GM18870 (cell line): Measurements from ENCODE around the gene ABCA10.
"Not testable (repeated sequence)": the region's sequence is repeated elsewhere in the genome, so short reads cannot be mapped to it uniquely, and the experiment has no call there.

Source experiments
- ATAC-seq: cut with Tn5 transposase; IDR thresholded peaks from one replicate; pipeline ENCODE4 v1.9.1; 2021; ENCODE audit warnings: moderate library complexity; ENCODE audit not compliant: unreplicated experiment

Gene ABCA10

GRCh38 chr17:69228576-69228975, at the start of gene ABCA10:
Gene ABCA10 (minus strand): TSS chr17:69228824. CDS start chr17:69225358, 3,466 bp downstream.
- no peak for ATAC-seq

DNA sequence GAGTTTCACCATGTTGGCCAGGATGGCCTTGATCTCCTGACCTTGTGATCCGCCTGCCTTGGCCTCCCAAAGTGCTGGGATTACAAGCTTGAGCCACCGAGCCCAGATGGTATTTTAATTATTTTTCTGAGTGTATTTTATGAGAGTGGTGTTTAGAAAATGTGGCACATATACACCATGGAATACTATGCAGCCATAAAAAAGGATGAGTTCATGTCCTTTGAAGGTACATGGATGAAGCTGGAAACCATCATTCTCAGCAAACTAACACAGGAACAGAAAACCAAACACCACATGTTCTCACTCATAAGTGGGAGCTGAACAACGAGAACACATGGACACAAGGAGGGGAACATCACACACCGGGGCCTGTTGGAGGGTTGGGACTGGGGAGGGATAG, 47.7 kb upstream of the ABCA10 start:
- ATAC-seq: not testable (repeated sequence)

GRCh38 chr17:69275751-69276150, 47.1 kb upstream of the ABCA10 start:
- no peak for ATAC-seq

DNA sequence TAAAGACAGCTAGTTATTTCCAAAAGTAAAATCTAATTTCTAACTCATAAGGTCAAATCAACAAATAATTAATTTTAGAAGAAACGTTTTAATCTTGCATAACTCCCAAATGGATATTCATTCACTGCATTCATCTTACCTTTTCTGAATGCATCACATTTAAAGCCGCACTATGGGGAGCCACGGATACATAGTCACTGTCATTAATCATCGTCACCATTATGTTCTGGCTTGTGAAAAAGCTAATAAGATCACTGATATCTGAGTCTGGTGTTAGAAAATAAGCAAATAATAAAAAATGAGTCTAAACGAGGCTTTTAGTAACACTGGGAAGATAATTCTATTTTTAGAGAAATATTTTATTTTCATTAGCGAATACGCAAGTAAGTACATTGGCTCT, 42.4 kb upstream of the ABCA10 start:
- no peak for ATAC-seq

- no peak for ATAC-seq
Observed at GRCh38 chr17:69269131-69269998, 40.7 kb upstream of the ABCA10 start.

DNA sequence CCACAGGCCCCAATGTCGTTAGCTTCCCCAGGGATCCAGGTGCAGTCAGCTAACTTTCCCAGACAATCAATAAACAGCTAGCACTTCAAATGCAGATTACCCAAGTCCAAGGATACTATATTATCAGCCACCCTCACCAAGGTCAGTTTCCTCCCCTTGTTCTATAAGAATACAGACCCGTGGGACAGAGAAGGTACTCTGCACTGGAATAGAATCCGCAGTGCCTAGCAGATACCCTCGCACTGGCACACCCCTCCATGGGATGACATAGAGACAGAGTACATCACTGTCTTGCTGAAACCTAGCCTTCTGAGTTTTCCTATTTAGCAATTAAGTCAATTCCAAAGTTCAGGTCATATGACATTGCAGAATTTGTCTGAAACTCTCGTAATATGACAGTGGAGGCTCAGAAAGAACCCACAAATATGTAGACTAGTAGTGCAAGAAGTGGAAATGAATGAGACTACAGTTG, 40.0 kb upstream of the ABCA10 start:
- no peak for ATAC-seq

GRCh38 chr17:69267219-69267618, 38.6 kb upstream of the ABCA10 start:
- no peak for ATAC-seq

- no peak for ATAC-seq
Observed at GRCh38 chr17:69265873-69266272, 37.2 kb upstream of the ABCA10 start.

DNA sequence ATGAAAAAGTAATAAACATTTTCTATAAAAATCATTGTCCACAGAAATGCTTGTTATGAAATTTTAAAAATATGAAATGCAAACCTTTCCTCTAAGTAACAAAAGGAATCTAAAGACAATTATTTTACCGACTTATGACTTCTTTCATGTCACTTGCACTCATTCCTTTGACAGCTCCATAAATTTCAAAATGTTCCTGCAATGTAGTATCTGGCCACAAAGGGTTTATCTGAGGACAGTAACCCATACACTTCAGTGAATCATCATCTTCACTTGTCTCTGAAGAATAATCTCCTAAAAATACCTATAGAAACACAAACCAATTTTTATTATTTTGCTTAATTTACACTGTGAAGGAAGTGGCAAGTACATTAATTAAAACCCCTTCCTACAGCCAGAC, 25.6 kb upstream of the ABCA10 start:
- no peak for ATAC-seq

DNA sequence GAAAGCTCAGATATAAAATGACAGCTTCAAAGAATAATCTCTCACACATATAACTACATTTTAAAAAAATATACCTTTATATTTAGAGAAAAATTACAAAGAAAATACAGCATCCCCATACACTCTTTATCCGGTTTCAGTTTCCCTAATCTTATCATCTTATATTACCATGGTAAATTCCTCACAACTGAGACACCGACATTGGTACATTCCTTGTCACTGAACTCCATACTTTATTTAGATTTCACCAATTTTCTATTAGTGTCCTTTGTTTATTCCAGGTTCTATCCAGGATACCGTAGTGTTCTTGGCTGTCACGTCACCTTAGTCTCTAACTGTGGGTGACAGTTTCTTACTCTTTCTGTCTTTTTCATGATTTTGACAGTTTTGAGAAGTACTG, 22.0 kb upstream of the ABCA10 start:
- no peak for ATAC-seq

- ATAC-seq: peak; percentile 56
Observed at GRCh38 chr17:69246726-69247375, 18.2 kb upstream of the ABCA10 start.

GRCh38 chr17:69246202-69246601, 17.6 kb upstream of the ABCA10 start:
- no peak for ATAC-seq

- ATAC-seq: no peak
Observed at GRCh38 chr17:69245617-69246016, 17.0 kb upstream of the ABCA10 start.

- no peak for ATAC-seq
Observed at GRCh38 chr17:69239611-69240600, 11.3 kb upstream of the ABCA10 start.

GRCh38 chr17:69236946-69237345, 8.3 kb upstream of the ABCA10 start:
- no peak for ATAC-seq

DNA sequence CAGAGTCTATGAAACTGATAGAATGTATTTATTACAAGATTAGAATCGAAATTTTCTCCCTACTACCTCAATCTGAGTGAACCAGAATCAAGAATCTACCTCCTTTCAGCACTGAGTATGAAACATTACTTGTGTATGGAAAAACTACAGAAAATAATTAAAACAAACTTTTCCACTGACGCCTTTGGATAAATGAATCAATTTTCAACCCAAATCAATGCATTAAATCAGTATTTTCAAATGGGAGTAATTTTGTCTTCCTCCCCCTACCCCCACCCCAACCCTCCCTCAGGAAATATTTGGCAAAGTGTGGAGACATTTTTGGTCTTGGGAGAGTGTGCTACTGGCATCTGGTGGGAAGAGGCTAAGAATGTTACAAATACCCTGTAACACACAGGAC, 7.8 kb upstream of the ABCA10 start:
- no peak for ATAC-seq

- ATAC-seq: peak; percentile 94
Observed at GRCh38 chr17:69235338-69236058, 6.9 kb upstream of the ABCA10 start.

GRCh38 chr17:69232650-69233049, 4.0 kb upstream of the ABCA10 start:
- no peak for ATAC-seq

GRCh38 chr17:69231521-69231920, 2.9 kb upstream of the ABCA10 start:
- no peak for ATAC-seq

GRCh38 chr17:69230939-69231338, 2.3 kb upstream of the ABCA10 start:
- no peak for ATAC-seq
